Activated T-cell treated with anti-CD3 and anti-CD28 coated beads, Interleukin-2, amount 50 U/mL, for 24 hours (primary cell): Measurements from ENCODE around the gene PDE1C.

Experiments
- DNase-seq: peaks from one replicate; pipeline ENCODE4 v3.0.0-alpha.2; 2020
- H3K27ac Mint-ChIP-seq: 2 replicates; pipeline ENCODE4 v1.8.0; 2020; ENCODE audit warnings: mild to moderate bottlenecking, mixed read lengths
- H3K27me3 Mint-ChIP-seq: 2 replicates; pipeline ENCODE4 v1.8.0; 2020; ENCODE audit warnings: mixed read lengths
- H3K36me3 Mint-ChIP-seq: 2 replicates; pipeline ENCODE4 v1.8.0; 2020; ENCODE audit warnings: low read depth, mixed read lengths
- H3K4me1 Mint-ChIP-seq: 2 replicates; pipeline ENCODE4 v1.8.0; 2020; ENCODE audit warnings: low read depth, mixed read lengths
- H3K4me3 Mint-ChIP-seq: 2 replicates; pipeline ENCODE4 v1.8.0; 2020; ENCODE audit warnings: mild to moderate bottlenecking, moderate library complexity, mixed read lengths
- H3K9me3 Mint-ChIP-seq: 2 replicates; pipeline ENCODE4 v1.8.0; 2020; ENCODE audit warnings: mixed read lengths

PDE1C gene

GRCh38 chr7:31906479-31907171, 163.6 kb downstream of the PDE1C start:
- H3K4me1 Mint-ChIP-seq, result no peaks in the 10 kb centered on the region
- H3K4me3 Mint-ChIP-seq, result no peak overlapping the region

GRCh38 chr7:31903962-31904361, 166.2 kb downstream of the PDE1C start:
- Mint-ChIP-seq H3K4me1 (no peaks in the 10 kb centered on the region), H3K4me3 (no peak overlapping the region), H3K9me3 (no peaks in the 10 kb centered on the region), H3K27me3 (no peaks in the 10 kb centered on the region), H3K27ac (no peak overlapping the region), H3K36me3 (no peaks in the 10 kb centered on the region)
- no peak for DNase-seq

More at GRCh38 chr7:31906479-31907171, 163.6 kb downstream of the PDE1C start:
- peaks cover 2% of the 10 kb centered on the region for H3K9me3 Mint-ChIP-seq
- no peaks in the 10 kb centered on the region for H3K27me3 Mint-ChIP-seq
- no peaks in the 10 kb centered on the region for H3K36me3 Mint-ChIP-seq
- DNase-seq, result no peak
- no peak overlapping the region for H3K27ac Mint-ChIP-seq

GRCh38 chr7:31899356-31899927, 170.8 kb downstream of the PDE1C start:
- Mint-ChIP-seq H3K36me3 (no peaks in the 10 kb centered on the region), H3K27ac (no peak overlapping the region), H3K4me1 (no peaks in the 10 kb centered on the region), H3K4me3 (no peak overlapping the region), H3K27me3 (no peaks in the 10 kb centered on the region), H3K9me3 (peaks cover 3% of the 10 kb centered on the region)
- DNase-seq, result no peak

GRCh38 chr7:31896925-31897324, 173.3 kb downstream of the PDE1C start:
- H3K4me1 Mint-ChIP-seq, result no peaks in the 10 kb centered on the region
- H3K36me3 Mint-ChIP-seq, result no peaks in the 10 kb centered on the region
- no peak for DNase-seq
- H3K9me3 Mint-ChIP-seq, result peaks cover 3% of the 10 kb centered on the region
- no peak overlapping the region for H3K27ac Mint-ChIP-seq
- no peaks in the 10 kb centered on the region for H3K27me3 Mint-ChIP-seq
- no peak overlapping the region for H3K4me3 Mint-ChIP-seq

GRCh38 chr7:31894308-31894707, 175.9 kb downstream of the PDE1C start:
- H3K27ac Mint-ChIP-seq, result no peak overlapping the region
- no peaks in the 10 kb centered on the region for H3K27me3 Mint-ChIP-seq
- peaks cover 3% of the 10 kb centered on the region for H3K9me3 Mint-ChIP-seq
- H3K4me1 Mint-ChIP-seq, result no peaks in the 10 kb centered on the region
- no peaks in the 10 kb centered on the region for H3K36me3 Mint-ChIP-seq
- no peak for DNase-seq
- H3K4me3 Mint-ChIP-seq, result no peak overlapping the region

GRCh38 chr7:31893365-31893764, 176.8 kb downstream of the PDE1C start:
- H3K4me1 Mint-ChIP-seq, result no peaks in the 10 kb centered on the region
- H3K27ac Mint-ChIP-seq, result no peak overlapping the region
- DNase-seq, result no peak
- H3K9me3 Mint-ChIP-seq, result peaks cover 3% of the 10 kb centered on the region
- no peaks in the 10 kb centered on the region for H3K36me3 Mint-ChIP-seq
- H3K4me3 Mint-ChIP-seq, result no peak overlapping the region
- H3K27me3 Mint-ChIP-seq, result no peaks in the 10 kb centered on the region

- Mint-ChIP-seq H3K9me3 (peaks cover 5% of the 10 kb centered on the region), H3K36me3 (no peaks in the 10 kb centered on the region), H3K4me3 (no peak overlapping the region), H3K4me1 (no peaks in the 10 kb centered on the region), H3K27ac (no peak overlapping the region), H3K27me3 (no peaks in the 10 kb centered on the region)
- DNase-seq, result no peak
Measured at GRCh38 chr7:31892099-31892829, 177.9 kb downstream of the PDE1C start.

- Mint-ChIP-seq H3K36me3 (no peaks in the 10 kb centered on the region), H3K27ac (no peak overlapping the region), H3K4me3 (no peak overlapping the region), H3K4me1 (no peaks in the 10 kb centered on the region), H3K27me3 (no peaks in the 10 kb centered on the region), H3K9me3 (peaks cover 7% of the 10 kb centered on the region)
- no peak for DNase-seq
Measured at GRCh38 chr7:31890766-31891165, 179.4 kb downstream of the PDE1C start.

GRCh38 chr7:31890198-31890597, 180.0 kb downstream of the PDE1C start:
- H3K27ac Mint-ChIP-seq, result no peak overlapping the region
- DNase-seq, result no peak
- H3K27me3 Mint-ChIP-seq, result no peaks in the 10 kb centered on the region
- H3K9me3 Mint-ChIP-seq, result peaks cover 8% of the 10 kb centered on the region
- no peaks in the 10 kb centered on the region for H3K36me3 Mint-ChIP-seq
- no peak overlapping the region for H3K4me3 Mint-ChIP-seq
- no peaks in the 10 kb centered on the region for H3K4me1 Mint-ChIP-seq

- H3K4me1 Mint-ChIP-seq, result no peaks in the 10 kb centered on the region
- no peak overlapping the region for H3K27ac Mint-ChIP-seq
- no peak overlapping the region for H3K4me3 Mint-ChIP-seq
- no peaks in the 10 kb centered on the region for H3K36me3 Mint-ChIP-seq
- H3K27me3 Mint-ChIP-seq, result no peaks in the 10 kb centered on the region
- peaks cover 8% of the 10 kb centered on the region for H3K9me3 Mint-ChIP-seq
- DNase-seq, result no peak
Measured at GRCh38 chr7:31887006-31887405, 183.2 kb downstream of the PDE1C start.

- Mint-ChIP-seq H3K9me3 (peaks cover 12% of the 10 kb centered on the region), H3K27ac (no peak overlapping the region), H3K27me3 (no peaks in the 10 kb centered on the region), H3K4me3 (no peak overlapping the region), H3K4me1 (no peaks in the 10 kb centered on the region), H3K36me3 (no peaks in the 10 kb centered on the region)
- DNase-seq, result no peak
Measured at GRCh38 chr7:31885171-31885570, 185.0 kb downstream of the PDE1C start.

- H3K4me1 Mint-ChIP-seq, result no peaks in the 10 kb centered on the region
- H3K27ac Mint-ChIP-seq, result no peak overlapping the region
- no peaks in the 10 kb centered on the region for H3K27me3 Mint-ChIP-seq
- no peaks in the 10 kb centered on the region for H3K36me3 Mint-ChIP-seq
- DNase-seq, result no peak
- H3K4me3 Mint-ChIP-seq, result no peak overlapping the region
- H3K9me3 Mint-ChIP-seq, result peaks cover 12% of the 10 kb centered on the region
Measured at GRCh38 chr7:31883761-31884164, 186.4 kb downstream of the PDE1C start.

GRCh38 chr7:31882187-31882586, 188.0 kb downstream of the PDE1C start:
- H3K4me3 Mint-ChIP-seq, result no peak overlapping the region
- no peaks in the 10 kb centered on the region for H3K27me3 Mint-ChIP-seq
- no peak overlapping the region for H3K27ac Mint-ChIP-seq
- no peak for DNase-seq
- no peaks in the 10 kb centered on the region for H3K4me1 Mint-ChIP-seq
- peaks cover 10% of the 10 kb centered on the region for H3K9me3 Mint-ChIP-seq
- H3K36me3 Mint-ChIP-seq, result no peaks in the 10 kb centered on the region

GRCh38 chr7:31878875-31879274, 191.3 kb downstream of the PDE1C start:
- H3K27me3 Mint-ChIP-seq, result no peaks in the 10 kb centered on the region
- no peak overlapping the region for H3K4me3 Mint-ChIP-seq
- no peak overlapping the region for H3K27ac Mint-ChIP-seq
- H3K36me3 Mint-ChIP-seq, result no peaks in the 10 kb centered on the region
- DNase-seq, result no peak
- H3K4me1 Mint-ChIP-seq, result no peaks in the 10 kb centered on the region
- H3K9me3 Mint-ChIP-seq, result peaks cover 6% of the 10 kb centered on the region

- no peak overlapping the region for H3K4me3 Mint-ChIP-seq
- no peak overlapping the region for H3K27ac Mint-ChIP-seq
- DNase-seq, result no peak
- H3K27me3 Mint-ChIP-seq, result no peaks in the 10 kb centered on the region
- no peaks in the 10 kb centered on the region for H3K4me1 Mint-ChIP-seq
- peaks cover 6% of the 10 kb centered on the region for H3K9me3 Mint-ChIP-seq
- no peaks in the 10 kb centered on the region for H3K36me3 Mint-ChIP-seq
Measured at GRCh38 chr7:31875424-31875823, 194.8 kb downstream of the PDE1C start.
